K562 treated with DMSO at 1 percent for 4 hours (cell line): ENCODE results near the gene TULP3. TPM values are rescaled to one million over a fixed set of nuclear protein-coding genes. Genes with fewer than 3 reads are reported as not detected.

Source experiments
- total RNA-seq: library from RNA; unstranded; fragments of 300-600 nt; gene quantifications from 2 replicates; pipeline ENCODE4 v1.2.3, GENCODE V29; 2022; ENCODE audit not compliant: insufficient read depth

Gene TULP3
- total RNA-seq: 5.6 and 10.3 TPM in 2 replicates

GRCh38 chr12:2890388-2891239 is at the start of gene TULP3:
Gene TULP3 (plus strand): TSS chr12:2890891. CDS start chr12:2890948, 57 bp downstream.

GRCh38 chr12:2857021-2857431 is 33.7 kb upstream of the TULP3 start, which contains the start of gene TEX52:
Gene TEX52 (minus strand): TSS chr12:2857039. CDS start chr12:2857026, 13 bp downstream.

GRCh38 chr12:2877047-2877952 is 13.4 kb upstream of the TULP3 start, which contains the start of the genes FOXM1 and RHNO1:
Gene FOXM1 (minus strand): TSS chr12:2877174. CDS start chr12:2874478, 2,696 bp downstream.
Gene RHNO1 (plus strand): TSS chr12:2877223. CDS start chr12:2885367, 8,144 bp downstream.

GRCh38 chr12:2959192-2959504 is 68.5 kb downstream of the TULP3 start, which contains the start of gene TEAD4:
Gene TEAD4 (plus strand): TSS chr12:2959397.

Other genes with a start within 250 kb of the TULP3 start
- 40.6 and 47.9 TPM in 2 replicates for gene FKBP4, start 95.9 kb upstream of the TULP3 start, total RNA-seq
- gene ITFG2, start 78.2 kb upstream of the TULP3 start, total RNA-seq: 5.8 and 15.6 TPM in 2 replicates
- 0.44 TPM in 1 of 2 replicates, not detected in the other for gene NRIP2, start 55.9 kb upstream of the TULP3 start, total RNA-seq
- gene TEX52, start 33.9 kb upstream of the TULP3 start, total RNA-seq: not detected in 2 replicates
- gene FOXM1, start 13.7 kb upstream of the TULP3 start, total RNA-seq: 34.1 and 40.7 TPM in 2 replicates
- gene RHNO1, start 13.7 kb upstream of the TULP3 start, total RNA-seq: 16.7 and 19.1 TPM in 2 replicates
- 9.6 and 9.8 TPM in 2 replicates for gene TEAD4, start 68.5 kb downstream of the TULP3 start, total RNA-seq
- 0.42 and 1.2 TPM in 2 replicates for gene TSPAN9, start 186.5 kb downstream of the TULP3 start, total RNA-seq